H1 (cell line): ENCODE data around the gene KDM5A. TPM values are rescaled to one million over a fixed set of nuclear protein-coding genes. Genes with fewer than 3 reads are reported as not detected.

ENCODE experiments used
- CTCF ChIA-PET: fragments of 300-600 bp; sonication (Branson Sonifier 250); formaldehyde crosslinking; loops from one replicate; lab custom pipeline; 2021; ENCODE audit not compliant: partially characterized antibody; lab: Charles Lee
- POLR2A ChIA-PET: fragments of 300-600 bp; sonication (Branson Sonifier 250); formaldehyde crosslinking; loops from one replicate; lab custom pipeline; 2021; ENCODE audit warnings: inconsistent platforms; ENCODE audit not compliant: partially characterized antibody; lab: Charles Lee
- DNase-seq, 2 experiments: peaks; one replicate each; pipeline versions ENCODE4 v3.0.0 to v3.0.0-alpha.2; 2010 to 2022; ENCODE audit warnings: low spot score in 2 of 2, low read depth in 1 of 2, mixed read lengths in 1 of 2
- FAIRE-seq: peaks from 2 replicates; lab custom pipeline; 2011; peaks lifted over from hg19 to GRCh38; lab: Jason Lieb, UNC
- H2AFZ ChIP-seq: 2 replicates; pipeline ENCODE4 v1.8.1; 2012; ENCODE audit warnings: low read length, inconsistent platforms
- H2AK5ac ChIP-seq: 2 replicates; pipeline ENCODE4 v1.6.1; 2013; ENCODE audit warnings: low read depth, low read length
- H2BK120ac ChIP-seq: replicated peaks from 2 replicates; pipeline ENCODE3; 2013; ENCODE audit warnings: low read depth, low read length, inconsistent platforms
- H2BK12ac ChIP-seq: 2 replicates; pipeline ENCODE4 v1.6.1; 2013; ENCODE audit warnings: low read depth, low read length
- H2BK15ac ChIP-seq: 2 replicates; pipeline ENCODE4 v1.6.1; 2013; ENCODE audit warnings: low read length
- H2BK20ac ChIP-seq: 2 replicates; pipeline ENCODE4 v1.6.1; 2013; ENCODE audit warnings: low read length
- H2BK5ac ChIP-seq: 2 replicates; pipeline ENCODE4 v1.6.1; 2013; ENCODE audit warnings: low read depth, low read length
- H3K14ac ChIP-seq: 2 replicates; pipeline ENCODE4 v1.6.1; 2013; ENCODE audit warnings: inconsistent platforms; ENCODE audit not compliant: insufficient read length
- H3K18ac ChIP-seq: 2 replicates; pipeline ENCODE4 v1.6.1; 2013; ENCODE audit warnings: low read length; ENCODE audit errors: extremely low read depth
- H3K23ac ChIP-seq: 2 replicates; pipeline ENCODE4 v1.6.1; 2013; ENCODE audit warnings: inconsistent platforms; ENCODE audit not compliant: insufficient read length
- H3K23me2 ChIP-seq: 2 replicates; pipeline ENCODE4 v1.6.1; 2013; ENCODE audit warnings: low read depth, low read length
- H3K27ac ChIP-seq: 2 replicates; pipeline ENCODE4 v1.6.1; 2011; ENCODE audit warnings: low read depth, low read length, inconsistent platforms
- H3K27me3 ChIP-seq, 4 experiments: replicated peaks in 1 of 4; 1 replicate in 1 of 4; 2 replicates in 3 of 4; pipeline versions ENCODE4 v1.6.1 to v1.8.1; 2011 to 2013; ENCODE audit warnings: low read length in 3 of 4, mild to moderate bottlenecking in 3 of 4, inconsistent platforms in 2 of 4, mixed read lengths in 2 of 4, moderate library complexity in 1 of 4; ENCODE audit not compliant: control insufficient read depth in 3 of 4, insufficient read depth in 3 of 4; ENCODE audit errors: extremely low read depth in 1 of 4
- H3K36me3 ChIP-seq, 4 experiments: 2 replicates each; pipeline versions ENCODE4 v1.6.1 to v1.8.1; 2011 to 2013; ENCODE audit warnings: mild to moderate bottlenecking in 4 of 4, low read length in 3 of 4, moderate library complexity in 2 of 4, control low read depth in 1 of 4, inconsistent platforms in 1 of 4; ENCODE audit not compliant: insufficient read depth in 4 of 4, control insufficient read depth in 2 of 4
- H3K4ac ChIP-seq: replicated peaks from 2 replicates; pipeline ENCODE3; 2013; ENCODE audit warnings: low read length, low read depth, mixed read lengths, inconsistent platforms; ENCODE audit not compliant: insufficient read length
- H3K4me1 ChIP-seq, 4 experiments: replicated peaks in 1 of 4; 1 replicate in 1 of 4; 2 replicates in 3 of 4; pipeline versions ENCODE4 v1.6.1 to v1.8.1; 2011 to 2013; ENCODE audit warnings: low read length in 3 of 4, inconsistent platforms in 2 of 4, mixed read lengths in 1 of 4; ENCODE audit not compliant: insufficient read depth in 4 of 4, control insufficient read depth in 3 of 4
- H3K4me2 ChIP-seq, 2 experiments: 2 replicates each; pipeline versions ENCODE4 v1.6.1 to v1.8.1; 2011 to 2013; ENCODE audit warnings: low read depth in 2 of 2, low read length in 2 of 2, control low read depth in 1 of 2, inconsistent platforms in 1 of 2, mild to moderate bottlenecking in 1 of 2; ENCODE audit not compliant: insufficient read depth in 1 of 2
- H3K4me3 ChIP-seq, 4 experiments: fragments of 200-600, 300-600 bp in 1 of 4; sonication (generic), shearing (Covaris generic), sonication (Bioruptor Twin) in 1 of 4; 2 replicates each; pipeline versions ENCODE4 v1.5.1 to v1.8.1; 2011 to 2016; ENCODE audit warnings: low read length in 4 of 4, low read depth in 3 of 4, control low read depth in 2 of 4, inconsistent platforms in 2 of 4, mild to moderate bottlenecking in 2 of 4, mixed read lengths in 1 of 4, moderate library complexity in 1 of 4; ENCODE audit not compliant: insufficient read depth in 2 of 4; ENCODE audit errors: extremely low read depth in 1 of 4
- H3K56ac ChIP-seq: replicated peaks from 2 replicates; pipeline ENCODE3; 2013; ENCODE audit warnings: low read depth, mild to moderate bottlenecking, mixed read lengths, low read length, inconsistent platforms; ENCODE audit not compliant: insufficient read length
- H3K79me1 ChIP-seq: 2 replicates; pipeline ENCODE4 v1.6.1; 2013; ENCODE audit warnings: low read depth, low read length, control low read depth
- H3K79me2 ChIP-seq, 2 experiments: 2 replicates each; pipeline versions ENCODE4 v1.6.1 to v1.8.1; 2012 to 2013; ENCODE audit warnings: low read length in 2 of 2, mild to moderate bottlenecking in 2 of 2, inconsistent platforms in 1 of 2; ENCODE audit not compliant: insufficient read depth in 2 of 2, control insufficient read depth in 1 of 2
- H3K9ac ChIP-seq, 4 experiments: replicated peaks in 1 of 4; 1 replicate in 1 of 4; 2 replicates in 3 of 4; pipeline versions ENCODE4 v1.6.1 to v1.8.1; 2011 to 2013; ENCODE audit warnings: low read depth in 3 of 4, low read length in 3 of 4, control low read depth in 2 of 4, mild to moderate bottlenecking in 2 of 4, moderate library complexity in 2 of 4, inconsistent platforms in 1 of 4; ENCODE audit errors: extremely low read depth in 1 of 4
- H3K9me3 ChIP-seq, 2 experiments: 2 replicates each; pipeline versions ENCODE4 v1.6.1 to v1.8.1; 2012 to 2013; ENCODE audit warnings: mild to moderate bottlenecking in 2 of 2, moderate library complexity in 2 of 2, control low read depth in 1 of 2, inconsistent platforms in 1 of 2, low read depth in 1 of 2, low read length in 1 of 2, mixed read lengths in 1 of 2; ENCODE audit not compliant: insufficient read depth in 2 of 2
- H4K20me1 ChIP-seq, 2 experiments: replicated peaks in 1 of 2; 2 replicates each; pipeline versions ENCODE3 to v1.8.1; 2011 to 2013; ENCODE audit warnings: inconsistent platforms in 2 of 2, low read length in 2 of 2, mild to moderate bottlenecking in 1 of 2; ENCODE audit not compliant: insufficient read depth in 2 of 2, control insufficient read depth in 1 of 2
- H4K5ac ChIP-seq: 2 replicates; pipeline ENCODE4 v1.6.1; 2013; ENCODE audit warnings: low read length, low read depth, mixed read lengths, inconsistent platforms; ENCODE audit not compliant: insufficient read length
- H4K8ac ChIP-seq: 2 replicates; pipeline ENCODE4 v1.8.0; 2013; ENCODE audit warnings: mild to moderate bottlenecking, moderate library complexity, low read length, inconsistent platforms; ENCODE audit not compliant: insufficient read depth; ENCODE audit errors: extremely low read depth
- H4K91ac ChIP-seq: replicated peaks from 2 replicates; pipeline ENCODE3; 2013; ENCODE audit warnings: low read length, mixed read lengths, inconsistent platforms; ENCODE audit not compliant: insufficient read length
- ASH2L ChIP-seq: fragments of 200-600, 300-600 bp; sonication (generic); IDR thresholded peaks from one replicate; pipeline ENCODE4 v1.7.1; 2017; ENCODE audit warnings: low read length
- CEBPB ChIP-seq: IDR thresholded peaks from 2 replicates; pipeline ENCODE4 v1.6.1; 2012; ENCODE audit warnings: low read depth, low read length
- CTBP2 ChIP-seq: IDR thresholded peaks from 2 replicates; pipeline ENCODE4 v1.7.0; 2011; ENCODE audit warnings: borderline replicate concordance, mild to moderate bottlenecking, moderate library complexity, mixed read lengths, low read length; ENCODE audit not compliant: insufficient read depth, insufficient read length
- EZH2 ChIP-seq: fragments of 200-600 bp; sonication (generic); IDR thresholded peaks from 2 replicates; pipeline ENCODE4 v1.7.1; 2012; ENCODE audit warnings: low read depth, mild to moderate bottlenecking, moderate library complexity, low read length, inconsistent platforms; ENCODE audit not compliant: severe bottlenecking
- HDAC2 ChIP-seq, 2 experiments: fragments of 300-600 bp in 1 of 2; sonication (generic) in 1 of 2; IDR thresholded peaks; 2 replicates each; pipeline ENCODE4 v1.6.1; 2011 to 2012; ENCODE audit warnings: low read depth in 2 of 2, low read length in 2 of 2, mild to moderate bottlenecking in 2 of 2, moderate library complexity in 2 of 2, borderline replicate concordance in 1 of 2, inconsistent platforms in 1 of 2
- JUND ChIP-seq: IDR thresholded peaks from 2 replicates; pipeline ENCODE4 v1.6.1; 2011; ENCODE audit warnings: mild to moderate bottlenecking, improper control_type of control experiment, low read length
- RFX5 ChIP-seq: IDR thresholded peaks from 2 replicates; pipeline ENCODE4 v1.6.1; 2011; ENCODE audit warnings: low read depth, low read length, improper control_type of control experiment, borderline replicate concordance
- SAP30 ChIP-seq: fragments of 300-600 bp; sonication (generic); IDR thresholded peaks from 2 replicates; pipeline ENCODE4 v1.7.1; 2012; ENCODE audit warnings: low read length, moderate library complexity, mild to moderate bottlenecking, inconsistent platforms; ENCODE audit not compliant: insufficient read depth, insufficient replicate concordance
- SUZ12 ChIP-seq: fragments of 200-600 bp; sonication (generic); IDR thresholded peaks from 2 replicates; pipeline ENCODE4 v1.6.1; 2012; ENCODE audit warnings: mild to moderate bottlenecking, inconsistent platforms, low read length, moderate library complexity, mixed read lengths
- TCF12 ChIP-seq: IDR thresholded peaks from 2 replicates; pipeline ENCODE4 v1.6.1; 2011; ENCODE audit warnings: low read depth, mild to moderate bottlenecking, low read length
- TEAD4 ChIP-seq: IDR thresholded peaks from 2 replicates; pipeline ENCODE4 v1.6.1; 2012; ENCODE audit warnings: low read depth, low read length, inconsistent platforms, mixed read lengths
- WGBS, 2 experiments: shearing (Covaris generic) in 1 of 2; methylation state at CpG; one replicate each; pipeline versions ENCODE4 v1.1.6 to v1.1.7; 2013 to 2015; ENCODE audit warnings: low lambda C conversion rate in 2 of 2, mixed read lengths in 2 of 2, inconsistent platforms in 1 of 2, low coverage in 1 of 2, missing lambda C conversion rate in 1 of 2; ENCODE audit not compliant: insufficient replicate concordance in 2 of 2, insufficient coverage in 1 of 2, insufficient read length in 1 of 2; ENCODE audit errors: extremely low coverage in 1 of 2, missing lambda C conversion rate in 1 of 2; 5-methylcytosine and 5-hydroxymethylcytosine counted together
- polyA plus RNA-seq, 7 experiments: library from polyadenylated mRNA; depleted of rRNA in 3 of 7; stranded (reverse) in 5 of 7; unstranded in 2 of 7; fragments of >200 nt in 5 of 7; fragments of 200-250 nt in 2 of 7; gene quantifications; 1 replicate in 5 of 7; 2 replicates in 1 of 7; 4 replicates in 1 of 7; pipeline versions ENCODE4 v1.2.1 to v1.2.3, GENCODE V29; 2011 to 2013; ENCODE audit warnings: missing spikeins in 2 of 7, mixed read lengths in 2 of 7
- total RNA-seq: library from RNA; stranded (reverse); fragmentation: NEBNext Ultra II Directional; extraction: Animal tissue kit (Norgen Biotek cat#: 25700); gene quantifications from 2 replicates; pipeline ENCODE4 v1.2.1, GENCODE V29; 2021
- TF ChIP-seq, protein P1 (sequence below): IDR thresholded peaks from 2 replicates; pipeline ENCODE4 v1.6.1; 2011; ENCODE audit warnings: low read length, improper control_type of control experiment
- TF ChIP-seq, protein P2 (sequence below): IDR thresholded peaks from 2 replicates; pipeline ENCODE4 v1.6.1; 2011; ENCODE audit warnings: low read depth, mild to moderate bottlenecking, low read length; ENCODE audit not compliant: insufficient read depth

The KDM5A gene
- total and polyA plus RNA-seq, 2 of the 8 experiments (the other 6 are each of a cell fraction or from before 2014, with no cell fraction given): 6.3 to 36.9 TPM

DNA sequence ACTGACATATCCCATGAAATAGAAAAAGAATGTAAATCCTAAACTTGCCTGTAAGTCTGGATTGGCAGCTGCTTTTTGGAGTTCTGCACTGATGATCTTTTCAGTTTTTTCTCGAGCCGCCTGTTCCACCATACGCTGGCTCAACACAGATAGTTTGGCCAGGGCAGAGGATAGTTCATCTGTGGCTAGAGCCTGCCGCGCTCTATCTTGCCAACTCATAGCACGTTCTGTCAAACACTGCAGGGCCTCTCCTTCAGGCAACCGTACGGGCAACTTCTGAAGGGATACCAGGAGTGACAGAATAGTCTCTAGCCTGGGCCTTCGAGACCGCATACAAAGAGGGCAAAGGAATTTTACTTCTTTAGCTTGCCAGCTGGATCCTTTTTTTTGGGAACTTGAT lies 81.7 kb downstream of the KDM5A start:
- H3K23ac ChIP-seq: no peak overlapping the region
- H2AFZ ChIP-seq: no peak overlapping the region
- no peak overlapping the region for H3K4ac ChIP-seq
- H2BK15ac ChIP-seq: no peak overlapping the region
- CTCF ChIA-PET: no interaction called here
- H3K27me3 ChIP-seq: no peaks in the 10 kb centered on the region
- no peaks in the 10 kb centered on the region for H3K79me1 ChIP-seq
- no peak overlapping the region for H4K8ac ChIP-seq
- H2BK20ac ChIP-seq: no peak overlapping the region
- H4K5ac ChIP-seq: no peak overlapping the region
- 94% methylated on average over 10 of the region's 10 CpGs; no CpG with 5 or more reads in 1 of the 2 experiments for WGBS, 2 experiments
- no peaks in the 10 kb centered on the region for H3K23me2 ChIP-seq
- DNase-seq: no peak
- H2BK120ac ChIP-seq: no peak overlapping the region
- no peak overlapping the region for H3K4me3 ChIP-seq
- no peak overlapping the region for H2BK5ac ChIP-seq
- FAIRE-seq: no peak
- POLR2A ChIA-PET: no interaction called here
- H3K9me3 ChIP-seq: no peaks in the 10 kb centered on the region
- no peak overlapping the region for H2AK5ac ChIP-seq
- no peak overlapping the region for H3K56ac ChIP-seq
- no peak overlapping the region for H4K91ac ChIP-seq
- H4K20me1 ChIP-seq: peaks cover 0 to 3% of the 10 kb centered on the region in 2 experiments
- no peak overlapping the region for H3K9ac ChIP-seq
- H3K79me2 ChIP-seq: no peaks in the 10 kb centered on the region
- H3K4me1 ChIP-seq: no peaks in the 10 kb centered on the region
- H2BK12ac ChIP-seq: no peak overlapping the region
- H3K27ac ChIP-seq: no peak overlapping the region
- H3K36me3 ChIP-seq: peaks cover 7 to 48% (median 37%) of the 10 kb centered on the region in 4 experiments
- H3K14ac ChIP-seq: no peak overlapping the region
- no peak overlapping the region for H3K4me2 ChIP-seq
- H3K18ac ChIP-seq: no peak overlapping the region
- TF ChIP-seq HDAC2 (IDR thresholded peaks at IDR 0.05; ENCODE audit: borderline replicate concordance in 1 of 2, low read depth in 2 of 2, low read length in 2 of 2): no peak
- no peak for TF ChIP-seq CTBP2
- no peak for TF ChIP-seq EZH2
- no peak for TF ChIP-seq TCF12
- no peak for TF ChIP-seq TEAD4
- TF ChIP-seq SAP30: no peak
- TF ChIP-seq JUND: no peak
- TF ChIP-seq SUZ12: no peak
- TF ChIP-seq, protein P1, sequence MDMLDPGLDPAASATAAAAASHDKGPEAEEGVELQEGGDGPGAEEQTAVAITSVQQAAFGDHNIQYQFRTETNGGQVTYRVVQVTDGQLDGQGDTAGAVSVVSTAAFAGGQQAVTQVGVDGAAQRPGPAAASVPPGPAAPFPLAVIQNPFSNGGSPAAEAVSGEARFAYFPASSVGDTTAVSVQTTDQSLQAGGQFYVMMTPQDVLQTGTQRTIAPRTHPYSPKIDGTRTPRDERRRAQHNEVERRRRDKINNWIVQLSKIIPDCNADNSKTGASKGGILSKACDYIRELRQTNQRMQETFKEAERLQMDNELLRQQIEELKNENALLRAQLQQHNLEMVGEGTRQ: no peak
- TF ChIP-seq, protein P2, sequence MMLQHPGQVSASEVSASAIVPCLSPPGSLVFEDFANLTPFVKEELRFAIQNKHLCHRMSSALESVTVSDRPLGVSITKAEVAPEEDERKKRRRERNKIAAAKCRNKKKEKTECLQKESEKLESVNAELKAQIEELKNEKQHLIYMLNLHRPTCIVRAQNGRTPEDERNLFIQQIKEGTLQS: no peak
- TF ChIP-seq ASH2L: no peak
- no peak for TF ChIP-seq RFX5
- no peak for TF ChIP-seq CEBPB
